Measurements from ENCODE around the gene MAP4K2.
"Not testable (repeated sequence)": the region's sequence is repeated elsewhere in the genome, so short reads cannot be mapped to it uniquely, and the experiment has no call there.

Gene MAP4K2

GRCh38 chr11:64838600-64839334 is 35.8 kb upstream of the MAP4K2 start:
- DNase-seq = no peak

DNA sequence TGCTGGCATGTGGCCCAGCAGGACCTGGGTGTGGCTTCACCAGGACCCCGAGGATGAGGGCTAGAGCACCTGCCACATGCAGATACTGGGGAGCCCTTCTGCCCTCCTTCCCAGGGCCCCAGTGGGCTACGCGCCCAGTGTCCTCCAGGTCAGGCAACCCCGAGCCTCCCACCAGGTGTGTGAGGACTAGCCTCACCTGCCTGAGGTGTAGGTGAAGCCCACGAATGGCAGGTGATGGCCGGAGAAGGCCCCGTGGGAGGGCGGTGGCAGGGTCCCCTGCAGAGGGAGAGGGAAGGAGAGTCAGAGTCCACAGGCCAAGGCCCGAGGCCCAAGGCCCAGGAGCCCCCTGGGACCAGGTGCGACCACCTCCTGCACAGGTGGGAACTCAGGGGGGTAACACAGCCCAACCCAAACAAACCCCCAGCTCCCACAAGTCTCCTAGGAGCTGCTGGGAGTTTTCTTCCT is 34.9 kb upstream of the MAP4K2 start:
- DNase-seq = no peak

DNA sequence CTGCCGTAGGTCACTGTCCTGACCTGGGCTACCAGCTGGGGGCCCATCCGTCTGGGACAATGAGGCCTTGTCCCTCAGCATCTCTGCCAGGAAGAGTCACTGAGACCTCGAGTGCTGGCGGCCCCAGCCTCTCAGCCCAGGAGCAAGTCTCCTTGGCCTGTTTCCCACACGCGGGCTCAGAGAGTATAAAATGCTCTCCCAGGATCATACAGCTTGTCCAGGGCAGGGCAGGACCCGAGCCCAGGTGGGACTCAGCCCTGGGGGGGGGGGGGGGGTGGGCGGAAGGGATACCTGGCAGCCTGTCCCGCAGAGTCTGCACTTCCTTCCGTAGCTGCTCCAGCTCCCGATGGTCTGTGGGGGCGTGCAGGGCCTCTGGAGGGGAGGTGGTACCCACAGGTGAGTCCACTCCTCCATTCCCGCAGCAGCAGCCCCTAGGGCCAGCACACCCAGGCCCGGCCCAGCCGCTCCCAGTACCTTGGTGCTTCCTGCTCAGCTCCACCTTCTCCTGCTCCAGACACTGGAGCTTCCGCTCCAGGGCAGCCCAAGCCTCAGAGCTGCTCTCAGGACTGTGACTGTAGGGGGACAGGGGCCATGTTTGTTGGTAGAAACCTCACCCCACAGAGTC is 33.5 kb upstream of the MAP4K2 start:
- DNase-seq = no peak

DNA sequence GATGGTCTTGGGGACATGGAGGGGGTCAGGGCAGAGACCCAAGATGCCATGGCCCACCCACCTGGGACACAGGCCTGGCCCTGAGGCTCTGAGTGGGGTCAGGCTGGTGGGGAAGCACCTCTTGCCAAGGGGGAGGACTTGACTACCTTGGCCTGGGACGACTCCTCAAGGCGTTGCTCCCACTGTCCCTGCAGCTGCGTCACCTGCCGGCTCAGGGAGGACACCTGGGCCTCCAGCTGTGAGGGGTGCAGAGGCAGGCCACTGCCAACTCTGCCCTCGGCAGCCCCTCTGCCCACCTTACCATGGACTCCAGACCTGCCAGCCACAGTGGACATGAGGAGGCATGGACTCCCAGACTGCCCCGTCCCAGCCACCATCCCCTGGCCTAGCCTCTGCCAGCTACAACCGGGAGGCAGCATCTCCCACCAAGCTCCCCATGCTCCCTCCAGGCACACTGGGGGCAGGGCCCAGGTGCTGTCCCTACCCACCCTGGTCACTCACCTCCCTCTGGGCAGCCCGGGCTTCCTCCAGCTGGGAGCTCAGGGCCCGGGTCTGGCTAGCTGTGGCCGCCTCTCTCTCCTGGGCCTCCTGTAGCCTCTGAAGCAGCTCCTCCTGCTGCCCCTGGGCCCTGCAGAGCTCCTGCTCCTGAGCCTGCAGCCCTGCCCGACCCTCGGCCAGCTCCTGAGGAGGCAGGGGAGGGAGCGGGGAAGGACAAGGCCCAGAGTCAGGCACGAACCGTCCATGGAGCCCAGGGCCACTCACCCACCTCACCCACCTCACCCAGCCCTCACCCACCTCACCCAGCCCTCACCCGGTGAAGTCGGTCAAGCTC is 32.8 kb upstream of the MAP4K2 start:
- DNase-seq = no peak

- DNase-seq = no peak
Measured at GRCh38 chr11:64834723-64835615, 32.0 kb upstream of the MAP4K2 start.

DNA sequence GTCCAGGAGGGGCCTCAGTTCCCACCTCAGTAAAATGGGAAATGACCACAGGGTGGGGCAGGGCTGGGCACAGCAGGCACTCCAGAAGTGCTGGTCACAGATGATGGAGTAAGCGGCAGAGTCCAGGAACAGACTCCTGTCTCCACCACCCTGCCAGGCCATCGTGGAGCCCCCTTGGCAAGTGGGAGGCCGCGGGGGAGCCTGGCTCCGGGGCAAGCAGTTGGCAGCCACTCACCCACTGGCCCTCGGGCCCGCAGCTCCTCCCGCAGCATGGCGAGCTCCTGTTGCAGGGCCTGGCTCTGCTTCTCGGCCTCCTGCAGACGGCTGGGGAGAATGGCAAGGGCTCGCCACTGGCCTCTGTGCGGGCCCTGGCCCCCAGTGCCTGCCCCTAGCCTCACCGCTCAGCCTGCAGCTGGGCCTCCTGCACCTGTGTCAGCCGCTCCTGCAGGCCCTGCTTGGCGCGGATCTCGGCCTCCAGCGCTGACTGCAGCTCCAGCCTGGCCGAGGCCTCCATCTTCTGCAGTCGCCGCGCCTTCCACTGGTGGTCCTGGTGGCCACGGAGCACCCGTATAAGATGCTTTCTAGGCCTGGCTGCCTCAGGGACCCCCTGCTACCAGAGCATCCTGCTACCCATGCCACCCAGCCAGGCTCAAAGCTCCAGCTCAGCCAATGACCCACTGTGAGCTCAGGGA is 31.2 kb upstream of the MAP4K2 start:
- DNase-seq = no peak

DNA sequence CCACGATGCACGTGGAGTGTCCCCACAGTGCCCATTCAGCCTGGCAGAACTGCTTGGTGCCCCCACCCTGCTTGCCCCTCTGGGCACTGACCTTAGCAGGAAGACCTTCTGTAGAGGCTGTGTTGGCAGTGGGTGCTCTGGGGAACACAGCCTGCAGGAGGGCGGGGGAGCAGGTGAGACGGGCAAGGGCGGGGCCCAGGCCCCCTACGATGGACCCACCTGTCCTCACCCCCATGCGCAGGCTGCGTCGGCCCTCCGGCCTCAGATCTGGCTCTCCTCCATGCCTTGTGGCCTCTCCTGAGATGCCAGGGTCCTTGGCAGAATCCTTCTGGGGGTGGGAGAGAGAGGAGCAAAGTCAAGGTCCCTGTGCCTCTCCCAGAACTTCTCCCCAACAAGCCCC is 30.5 kb upstream of the MAP4K2 start:
- DNase-seq = no peak

- DNase-seq = no peak
Measured at GRCh38 chr11:64833198-64833502, 30.1 kb upstream of the MAP4K2 start.

GRCh38 chr11:64832467-64833197 is 29.6 kb upstream of the MAP4K2 start:
- DNase-seq = no peak

- no peak for DNase-seq
Measured at GRCh38 chr11:64831411-64831891, 28.4 kb upstream of the MAP4K2 start.

GRCh38 chr11:64829536-64830251 is 26.7 kb upstream of the MAP4K2 start:
- no peak for DNase-seq

DNA sequence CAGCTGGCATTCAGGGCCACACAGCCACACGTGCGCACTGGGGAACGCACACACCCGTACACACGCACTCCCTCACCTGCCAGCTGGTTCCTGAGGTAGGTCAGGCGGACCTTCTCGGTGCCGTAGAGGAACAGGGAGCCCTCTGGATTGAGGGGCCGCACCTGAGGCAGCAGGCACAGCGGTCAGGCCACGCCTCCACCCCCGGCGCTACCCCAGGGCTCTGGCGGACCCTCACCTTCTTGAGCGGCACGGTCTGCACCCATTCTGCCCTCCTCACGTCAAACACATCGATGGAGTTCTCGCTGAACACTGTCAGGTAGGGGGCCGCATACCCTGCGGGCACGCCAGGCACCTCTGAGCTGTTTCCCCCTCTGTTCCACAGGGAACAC is 24.4 kb upstream of the MAP4K2 start:
- no peak for DNase-seq

DNA sequence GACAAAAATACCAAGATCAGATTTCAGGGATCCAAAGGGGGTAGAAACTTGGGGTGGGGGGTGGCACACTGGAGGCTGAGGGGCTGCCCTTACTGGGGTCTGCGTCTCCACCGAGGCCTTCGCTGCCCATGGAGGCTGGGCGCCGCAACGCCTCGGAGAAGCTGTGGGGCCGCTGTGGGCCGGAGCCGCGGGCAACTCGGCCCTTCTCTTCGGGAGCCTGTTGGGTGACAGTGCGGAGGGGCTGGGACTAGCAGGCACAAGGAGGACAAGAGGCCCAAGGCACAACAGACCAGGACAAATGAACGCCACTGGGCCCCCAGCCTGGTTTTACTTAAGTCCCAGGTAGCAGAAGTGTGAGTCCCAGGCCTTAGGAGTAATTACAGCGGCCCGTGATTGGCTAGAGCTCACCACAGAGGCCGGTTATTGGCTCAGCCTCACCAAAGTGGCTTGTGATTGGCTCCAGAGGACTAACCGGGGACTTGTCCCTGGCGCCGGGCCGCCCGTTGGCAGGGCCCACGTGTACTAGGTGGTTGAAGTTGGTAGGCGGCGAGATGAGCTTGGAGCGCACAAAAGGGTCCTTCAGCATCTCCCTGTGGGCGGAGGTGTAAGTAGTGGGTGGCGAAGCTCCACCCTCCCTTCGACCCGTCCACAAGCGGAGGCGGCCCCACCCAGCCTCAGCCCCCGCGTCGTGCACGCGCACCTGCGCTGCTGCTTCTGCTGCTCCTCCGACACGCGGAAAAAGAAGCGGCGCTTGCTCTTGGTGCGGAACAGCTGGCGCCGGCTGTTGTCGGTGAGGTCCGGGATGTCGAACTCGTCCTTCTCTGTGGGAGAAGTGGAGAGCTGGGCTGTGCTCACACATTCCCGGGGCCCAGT is 23.8 kb upstream of the MAP4K2 start:
- DNase-seq = no peak

DNA sequence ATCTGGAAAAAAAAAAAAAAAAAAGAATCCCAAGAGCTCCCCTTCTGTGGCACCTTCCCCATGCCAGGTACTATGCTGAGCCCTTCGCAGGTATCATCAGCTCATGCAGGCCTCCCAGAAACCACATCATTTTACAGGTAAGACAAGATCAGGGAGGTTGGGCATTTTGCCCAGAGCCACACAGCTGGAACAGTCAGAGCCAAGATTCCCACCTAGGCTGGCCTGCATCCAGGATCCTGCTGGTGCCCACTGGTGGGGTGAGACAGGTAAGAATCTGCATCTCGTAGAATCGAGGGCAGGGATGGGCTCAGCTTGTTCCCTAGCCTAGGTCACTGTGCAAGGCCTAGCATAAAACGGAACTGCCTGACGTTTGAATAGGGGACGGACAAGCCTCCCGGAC is 23.0 kb upstream of the MAP4K2 start:
- DNase-seq = no peak

GRCh38 chr11:64823568-64824119 is 20.6 kb upstream of the MAP4K2 start:
- DNase-seq = no peak

DNA sequence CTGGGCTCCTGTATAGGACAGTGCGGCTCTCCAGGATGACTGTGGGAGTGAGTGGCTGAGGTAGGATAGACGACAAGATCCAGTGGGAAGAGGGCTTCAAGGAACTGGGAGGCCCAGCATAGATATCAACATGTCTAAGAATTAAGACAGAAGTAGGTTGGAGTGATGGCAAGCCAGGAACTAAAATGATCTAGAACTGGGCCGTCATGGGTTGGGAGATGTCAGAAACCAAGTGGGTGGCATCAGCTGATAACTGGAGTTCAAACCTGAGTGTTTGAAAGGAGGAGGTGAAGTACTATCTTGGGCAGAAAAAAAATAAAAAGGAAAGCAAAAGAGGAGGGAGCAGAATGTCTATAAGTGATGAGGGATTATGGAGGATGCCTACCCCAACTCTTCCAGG is 14.5 kb upstream of the MAP4K2 start:
- no peak for DNase-seq

- not testable (repeated sequence) for DNase-seq
Measured at GRCh38 chr11:64815433-64815832, 12.4 kb upstream of the MAP4K2 start.

GRCh38 chr11:64814712-64815187 is 11.7 kb upstream of the MAP4K2 start:
- no peak for DNase-seq

DNA sequence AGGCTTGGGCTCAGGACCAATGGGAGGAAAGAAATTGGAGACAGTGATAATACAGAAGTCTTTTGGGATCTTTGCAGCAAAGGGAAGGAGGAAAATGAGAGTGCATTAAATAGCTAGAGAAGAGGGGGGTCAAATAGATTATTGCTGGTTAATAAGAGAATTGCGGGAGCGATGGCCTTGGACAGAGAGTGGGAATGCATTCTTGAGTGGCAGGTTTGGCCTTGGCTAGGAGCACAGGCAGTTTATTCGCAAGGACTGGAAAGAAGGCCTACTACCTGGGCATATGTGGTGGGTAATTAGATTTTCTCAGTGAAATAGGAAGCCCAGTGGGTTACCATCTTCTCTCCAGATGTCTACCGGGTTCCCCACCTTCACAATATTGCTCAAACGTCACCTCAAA is 10.8 kb upstream of the MAP4K2 start:
- no peak for DNase-seq
